ENCODE measurements around the gene GRN. TPM values are rescaled to one million over a fixed set of nuclear protein-coding genes. Genes with fewer than 3 reads are reported as not detected.

The GRN gene
- total and polyA plus RNA-seq, 2 of the 8 experiments (the other 6 are each of a cell fraction or from before 2014, with no cell fraction given) = 108 to 387 TPM

- TF ChIP-seq RXRA (IDR thresholded peaks at IDR 0.05; ENCODE audit: insufficient read depth, low read depth, low read length) (no peak), EZH2 (IDR thresholded peaks at IDR 0.05; ENCODE audit: low read depth, low read length, severe bottlenecking) (peak; percentile 12), KDM4A (IDR thresholded peaks at IDR 0.05; ENCODE audit: low read depth, low read length, severe bottlenecking) (peak; percentile 66), SAP30 (IDR thresholded peaks at IDR 0.05; ENCODE audit: insufficient read depth, insufficient replicate concordance, low read length) (no peak), HDAC2 (IDR thresholded peaks at IDR 0.05; ENCODE audit: borderline replicate concordance in 1 of 2, low read depth in 2 of 2, low read length in 2 of 2) (no peak), ATF2 (IDR thresholded peaks at IDR 0.05; ENCODE audit: low read length) (no peak), BACH1 (IDR thresholded peaks at IDR 0.05; ENCODE audit: low read length) (no peak)
Measured at GRCh38 chr17:44314869-44315661, 30.0 kb upstream of the GRN start (continued).
